IPS-NIHi7 (cell line): ENCODE measurements around the gene RTL5.
"Not testable (repeated sequence)": the region's sequence is repeated elsewhere in the genome, so short reads cannot be mapped to it uniquely, and the experiment has no call there.

Experiments
- DNase-seq: peaks from one replicate; pipeline ENCODE4 v3.0.0; 2012; ENCODE audit warnings: mixed read lengths; ENCODE audit errors: extremely low spot score

The RTL5 gene

GRCh38 chrX:72131317-72132294 is at the start of gene RTL5:
Gene RTL5 (minus strand): TSS chrX:72131915.
- DNase-seq, result peak; percentile 53

- no peak for DNase-seq
These were observed 48.8 kb upstream of the RTL5 start for GRCh38 chrX:72180539-72180938.

GRCh38 chrX:72176981-72177380 is 45.3 kb upstream of the RTL5 start:
- DNase-seq, result no peak

GRCh38 chrX:72176289-72176688 is 44.6 kb upstream of the RTL5 start:
- not testable (repeated sequence) for DNase-seq

- no peak for DNase-seq
These were observed 37.5 kb upstream of the RTL5 start for GRCh38 chrX:72169008-72169728.

- no peak for DNase-seq
These were observed 33.8 kb upstream of the RTL5 start for GRCh38 chrX:72165551-72165950.

- DNase-seq, result no peak
These were observed 28.1 kb upstream of the RTL5 start for GRCh38 chrX:72159769-72160168.

GRCh38 chrX:72158773-72159172 is 27.1 kb upstream of the RTL5 start:
- no peak for DNase-seq

GRCh38 chrX:72146527-72146926 is 14.8 kb upstream of the RTL5 start:
- DNase-seq, result no peak

- DNase-seq, result no peak
These were observed 13.5 kb upstream of the RTL5 start for GRCh38 chrX:72145181-72145580.

GRCh38 chrX:72143609-72143907 is 11.8 kb upstream of the RTL5 start:
- no peak for DNase-seq

- no peak for DNase-seq
These were observed 11.3 kb upstream of the RTL5 start for GRCh38 chrX:72142794-72143608.

GRCh38 chrX:72142094-72142793 is 10.5 kb upstream of the RTL5 start:
- no peak for DNase-seq

- DNase-seq, result no peak
These were observed 9.8 kb upstream of the RTL5 start for GRCh38 chrX:72141372-72142004.

- DNase-seq, result no peak
These were observed 7.8 kb upstream of the RTL5 start for GRCh38 chrX:72139538-72139937.

GRCh38 chrX:72137846-72138495 is 6.3 kb upstream of the RTL5 start:
- no peak for DNase-seq

GRCh38 chrX:72133851-72134546 is 2.3 kb upstream of the RTL5 start:
- no peak for DNase-seq

- no peak for DNase-seq
These were observed 741 bp upstream of the RTL5 start for GRCh38 chrX:72132456-72132855.

- DNase-seq, result peak; percentile 45
These were observed 909 bp downstream of the RTL5 start for GRCh38 chrX:72130762-72131250.
